Kidney epithelial cell (primary cell): Measurements from ENCODE around the gene GMPR. TPM values are rescaled to one million over a fixed set of nuclear protein-coding genes. Genes with fewer than 3 reads are reported as not detected.

Experiments
- DNase-seq: peaks from one replicate; pipeline ENCODE4 v3.0.0-alpha.2; 2010; ENCODE audit warnings: low read depth
- H3K27me3 ChIP-seq: 2 replicates; pipeline ENCODE4 v1.6.0; 2011; ENCODE audit warnings: low read length; ENCODE audit not compliant: control insufficient read depth, insufficient read depth
- H3K36me3 ChIP-seq: 2 replicates; pipeline ENCODE4 v1.5.1; 2011; ENCODE audit warnings: low read length; ENCODE audit not compliant: control insufficient read depth, insufficient read depth
- H3K4me3 ChIP-seq: 2 replicates; pipeline ENCODE4 v1.5.1; 2011; ENCODE audit warnings: low read depth, mild to moderate bottlenecking, control low read depth, low read length
- CTCF ChIP-seq: IDR thresholded peaks from 2 replicates; pipeline ENCODE4 v1.5.1; 2011; ENCODE audit warnings: mild to moderate bottlenecking, moderate library complexity, low read length, control low read depth, inconsistent platforms; ENCODE audit not compliant: insufficient read depth, poor library complexity, severe bottlenecking
- total RNA-seq: library from RNA; depleted of rRNA; stranded (reverse); fragments of >200 nt; gene quantifications from 2 replicates; pipeline ENCODE4 v1.2.3, GENCODE V29; 2015

GMPR gene
- total RNA-seq, 1 donor from 2014 or later = 2.5 TPM

- peak; percentile 29 for DNase-seq
- TF ChIP-seq CTCF = no peak
- H3K27me3 ChIP-seq = no peaks in the 10 kb centered on the region
- H3K36me3 ChIP-seq = no peaks in the 10 kb centered on the region
- no peak overlapping the region for H3K4me3 ChIP-seq
These were observed 54.6 kb downstream of the GMPR start for GRCh38 chr6:16292942-16293341.

GRCh38 chr6:16294371-16294770 lies 56.0 kb downstream of the GMPR start:
- no peaks in the 10 kb centered on the region for H3K36me3 ChIP-seq
- no peak for DNase-seq
- H3K4me3 ChIP-seq = no peak overlapping the region
- H3K27me3 ChIP-seq = no peaks in the 10 kb centered on the region
- no peak for TF ChIP-seq CTCF

- Histone ChIP-seq H3K4me3 (no peak overlapping the region), H3K27me3 (no peaks in the 10 kb centered on the region), H3K36me3 (no peaks in the 10 kb centered on the region)
- DNase-seq = no peak
- no peak for TF ChIP-seq CTCF
These were observed 56.7 kb downstream of the GMPR start for GRCh38 chr6:16295060-16295459.

GRCh38 chr6:16295471-16295870 lies 57.1 kb downstream of the GMPR start:
- Histone ChIP-seq H3K4me3 (no peak overlapping the region), H3K27me3 (no peaks in the 10 kb centered on the region), H3K36me3 (no peaks in the 10 kb centered on the region)
- no peak for DNase-seq
- no peak for TF ChIP-seq CTCF

- no peak for DNase-seq
- Histone ChIP-seq H3K4me3 (no peak overlapping the region), H3K27me3 (no peaks in the 10 kb centered on the region), H3K36me3 (no peaks in the 10 kb centered on the region)
- TF ChIP-seq CTCF = no peak
These were observed 57.8 kb downstream of the GMPR start for GRCh38 chr6:16296061-16296670.

- H3K36me3 ChIP-seq = no peaks in the 10 kb centered on the region
- TF ChIP-seq CTCF = no peak
- H3K4me3 ChIP-seq = no peak overlapping the region
- no peaks in the 10 kb centered on the region for H3K27me3 ChIP-seq
- DNase-seq = no peak
These were observed 61.5 kb downstream of the GMPR start for GRCh38 chr6:16299861-16300260.
